H1 (cell line): Measurements from ENCODE around the gene ESRRB. TPM values are rescaled to one million over a fixed set of nuclear protein-coding genes. Genes with fewer than 3 reads are reported as not detected.

ENCODE experiments used
- CEBPB ChIP-seq: IDR thresholded peaks from 2 replicates; pipeline ENCODE4 v1.6.1; 2012; ENCODE audit warnings: low read depth, low read length
- KDM5A ChIP-seq: fragments of 200-600 bp; IDR thresholded peaks from 2 replicates; pipeline ENCODE4 v1.7.1; 2012; ENCODE audit warnings: mild to moderate bottlenecking, low read length, inconsistent platforms, mixed read lengths
- SAP30 ChIP-seq: fragments of 300-600 bp; sonication (generic); IDR thresholded peaks from 2 replicates; pipeline ENCODE4 v1.7.1; 2012; ENCODE audit warnings: low read length, moderate library complexity, mild to moderate bottlenecking, inconsistent platforms; ENCODE audit not compliant: insufficient read depth, insufficient replicate concordance
- YY1 ChIP-seq: IDR thresholded peaks from 2 replicates; pipeline ENCODE4 v1.6.1; 2011; ENCODE audit warnings: low read depth, mild to moderate bottlenecking, low read length
- polyA plus RNA-seq, 7 experiments: library from polyadenylated mRNA; depleted of rRNA in 3 of 7; stranded (reverse) in 5 of 7; unstranded in 2 of 7; fragments of >200 nt in 5 of 7; fragments of 200-250 nt in 2 of 7; gene quantifications; 1 replicate in 5 of 7; 2 replicates in 1 of 7; 4 replicates in 1 of 7; pipeline versions ENCODE4 v1.2.1 to v1.2.3, GENCODE V29; 2011 to 2013; ENCODE audit warnings: missing spikeins in 2 of 7, mixed read lengths in 2 of 7
- total RNA-seq: library from RNA; stranded (reverse); fragmentation: NEBNext Ultra II Directional; extraction: Animal tissue kit (Norgen Biotek cat#: 25700); gene quantifications from 2 replicates; pipeline ENCODE4 v1.2.1, GENCODE V29; 2021

The ESRRB gene
- total and polyA plus RNA-seq, 2 of the 8 experiments (the other 6 are each of a cell fraction or from before 2014, with no cell fraction given), result 0.29 to 0.45 TPM

DNA sequence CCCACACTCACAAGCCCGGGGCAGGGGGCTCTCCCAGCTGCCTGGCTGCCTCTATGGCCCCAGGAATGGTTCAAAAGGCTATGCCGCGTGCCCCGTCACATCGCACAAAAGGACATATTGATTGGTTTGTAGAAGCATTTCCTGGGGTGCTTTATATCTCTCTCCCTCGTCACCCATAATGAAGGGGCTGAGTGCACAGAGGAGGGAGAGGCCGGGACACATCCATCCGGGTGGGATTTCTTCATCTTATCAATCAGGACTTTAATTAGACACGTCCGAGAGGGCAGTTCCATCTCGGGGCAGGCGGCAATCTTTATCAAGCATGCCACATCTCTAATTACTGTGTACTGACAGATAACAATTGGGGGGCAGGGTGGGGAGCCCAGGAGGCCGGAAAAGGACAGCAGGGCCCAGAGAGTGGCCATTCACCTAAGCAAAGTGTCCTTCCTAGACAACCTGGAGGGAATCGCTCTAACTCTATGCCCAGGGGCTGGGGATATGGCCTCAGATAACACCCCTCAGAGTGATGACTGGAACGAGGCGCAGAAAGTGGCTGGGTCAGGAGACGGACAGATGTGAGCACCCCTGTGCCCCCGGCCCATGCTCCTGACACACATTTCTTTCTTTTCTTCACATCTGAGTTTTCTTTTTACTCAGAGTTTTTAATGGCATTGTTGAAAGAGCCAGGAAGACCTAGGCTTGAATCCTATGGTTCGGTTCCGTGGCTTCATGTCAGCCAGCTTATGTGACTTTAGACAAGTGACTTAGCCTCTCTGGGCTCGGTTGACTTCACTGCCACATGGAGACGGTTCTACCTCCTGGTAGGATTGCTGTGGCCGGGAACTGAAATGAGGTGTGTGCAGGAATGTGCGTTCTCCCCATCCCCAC, 36.0 kb upstream of the ESRRB start (continued):
- no peak for TF ChIP-seq YY1
- no peak for TF ChIP-seq KDM5A
- no peak for TF ChIP-seq SAP30
- no peak for TF ChIP-seq CEBPB
- TF ChIP-seq, all 59 proteins: peak for 0
